A673 (cell line): Measurements from ENCODE around the gene PALM2AKAP2. TPM values are rescaled to one million over a fixed set of nuclear protein-coding genes. Genes with fewer than 3 reads are reported as not detected.

Source experiments
- BruUV-seq: library from RNA; stranded (reverse); fragments of 400-500 nt; replicated peaks from 2 replicates; lab custom pipeline; 2021; lab: Mats Ljungman, UMichigan
- CTCF ChIA-PET: fragments of 300-600 bp; sonication (Branson Sonifier 250); formaldehyde crosslinking; loops from one replicate; lab custom pipeline; 2022; ENCODE audit warnings: antibody characterized with exemption; lab: Charles Lee
- POLR2A ChIA-PET: fragments of 300-600 bp; sonication (Branson Sonifier 250); formaldehyde crosslinking; loops from one replicate; lab custom pipeline; 2022; ENCODE audit warnings: antibody characterized with exemption; ENCODE audit not compliant: low non-redundant PET; lab: Charles Lee
- DNase-seq: peaks from one replicate; pipeline ENCODE4 v3.0.0-alpha.2; 2015; ENCODE audit warnings: low spot score
- H3K27ac ChIP-seq: fragments of 200-600 bp; sonication (generic); 2 replicates; pipeline ENCODE4 v1.5.1; 2016; ENCODE audit warnings: mixed run types, low read depth, mild to moderate bottlenecking, mixed read lengths, antibody characterized with exemption, low read length; ENCODE audit not compliant: poor library complexity, severe bottlenecking
- H3K27me3 ChIP-seq: fragments of 200-600 bp; sonication (generic); replicated peaks from 2 replicates; pipeline ENCODE4 v1.6.1; 2017; ENCODE audit warnings: mixed run types, low read depth, mild to moderate bottlenecking, mixed read lengths, antibody characterized with exemption, low read length; ENCODE audit not compliant: insufficient read depth, poor library complexity
- H3K36me3 ChIP-seq: fragments of 200-600 bp; sonication (generic); 2 replicates; pipeline ENCODE4 v1.6.1; 2016; ENCODE audit warnings: mixed run types, mild to moderate bottlenecking, mixed read lengths, antibody characterized with exemption, low read length; ENCODE audit not compliant: insufficient read depth, poor library complexity, severe bottlenecking
- H3K4me1 ChIP-seq: fragments of 200-600 bp; sonication (generic); 2 replicates; pipeline ENCODE4 v1.6.1; 2017; ENCODE audit warnings: mixed run types, mild to moderate bottlenecking, mixed read lengths, antibody characterized with exemption, low read length; ENCODE audit not compliant: insufficient read depth, poor library complexity, severe bottlenecking
- H3K4me3 ChIP-seq: fragments of 200-600 bp; sonication (generic); 2 replicates; pipeline ENCODE4 v1.5.1; 2016; ENCODE audit warnings: low read depth, mixed run types, mild to moderate bottlenecking, mixed read lengths, low read length; ENCODE audit not compliant: poor library complexity, severe bottlenecking
- H3K9me3 ChIP-seq: fragments of 200-600 bp; sonication (generic); 2 replicates; pipeline ENCODE4 v1.6.1; 2016; ENCODE audit warnings: mixed run types, low read depth, mild to moderate bottlenecking, mixed read lengths, antibody characterized with exemption, low read length; ENCODE audit not compliant: poor library complexity, severe bottlenecking
- EZH2 ChIP-seq: fragments of 200-600 bp; sonication (generic); IDR thresholded peaks from 2 replicates; pipeline ENCODE4 v1.6.1; 2017; ENCODE audit warnings: borderline replicate concordance, low read depth, mild to moderate bottlenecking, mixed read lengths, antibody characterized with exemption, low read length; ENCODE audit not compliant: poor library complexity, severe bottlenecking
- intact Hi-C: fragments of 100-400 bp; cut with micrococcal nuclease; formaldehyde crosslinking; loops from one replicate; pipeline ENCODE4 v1.10.0; 2022; ENCODE audit not compliant: unreplicated experiment
- total RNA-seq: library from RNA; stranded (reverse); gene quantifications from 2 replicates; pipeline ENCODE4 v1.2.3, GENCODE V29; 2021
- TF ChIP-seq, protein P1 (sequence below): fragments of 300-800, 200-600 bp; sonication (generic); conservative IDR thresholded peaks from 2 replicates; pipeline ENCODE4 v1.5.1; 2017; ENCODE audit warnings: low read depth, mild to moderate bottlenecking, antibody characterized with exemption, low read length, moderate library complexity, mixed read lengths

Gene PALM2AKAP2
- total RNA-seq, 1 experiment from 2014 or later: 5.0 TPM

DNA sequence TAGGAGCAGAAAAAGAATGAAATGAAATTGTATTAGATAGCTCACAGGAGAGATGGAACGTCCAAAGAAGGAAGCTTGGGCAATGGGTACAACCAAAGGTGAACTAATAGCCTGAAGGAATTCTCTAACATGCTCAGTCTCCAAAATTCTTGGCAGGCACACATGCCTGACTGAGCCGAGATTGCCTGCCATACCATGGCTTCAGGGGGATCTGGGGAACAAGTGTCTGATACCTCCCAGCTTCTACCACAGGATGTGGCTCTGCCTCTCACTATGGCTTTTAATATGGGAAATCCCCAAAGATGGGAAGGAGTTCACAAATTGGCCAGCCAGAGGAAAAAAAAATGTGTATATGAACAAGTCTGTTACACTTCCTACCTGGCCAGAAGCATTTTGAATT lies 3.6 kb upstream of the PALM2AKAP2 start:
- no peak overlapping the region for H3K4me3 ChIP-seq
- intact Hi-C loops: no loop called here
- ChIA-PET POLR2A (interaction anchor here (0.6 kb wide), 1 partner anchor 100 kb away, joined by 3 read pairs; no protein-coding TSS in a partner anchor), CTCF (no interaction called here)
- H3K9me3 ChIP-seq: no peaks in the 10 kb centered on the region
- peaks cover 27% of the 10 kb centered on the region for H3K27me3 ChIP-seq
- BruUV-seq: no TSS peak
- no peak for DNase-seq
- H3K36me3 ChIP-seq: no peaks in the 10 kb centered on the region
- H3K27ac ChIP-seq: no peak overlapping the region
- TF ChIP-seq, protein P1, sequence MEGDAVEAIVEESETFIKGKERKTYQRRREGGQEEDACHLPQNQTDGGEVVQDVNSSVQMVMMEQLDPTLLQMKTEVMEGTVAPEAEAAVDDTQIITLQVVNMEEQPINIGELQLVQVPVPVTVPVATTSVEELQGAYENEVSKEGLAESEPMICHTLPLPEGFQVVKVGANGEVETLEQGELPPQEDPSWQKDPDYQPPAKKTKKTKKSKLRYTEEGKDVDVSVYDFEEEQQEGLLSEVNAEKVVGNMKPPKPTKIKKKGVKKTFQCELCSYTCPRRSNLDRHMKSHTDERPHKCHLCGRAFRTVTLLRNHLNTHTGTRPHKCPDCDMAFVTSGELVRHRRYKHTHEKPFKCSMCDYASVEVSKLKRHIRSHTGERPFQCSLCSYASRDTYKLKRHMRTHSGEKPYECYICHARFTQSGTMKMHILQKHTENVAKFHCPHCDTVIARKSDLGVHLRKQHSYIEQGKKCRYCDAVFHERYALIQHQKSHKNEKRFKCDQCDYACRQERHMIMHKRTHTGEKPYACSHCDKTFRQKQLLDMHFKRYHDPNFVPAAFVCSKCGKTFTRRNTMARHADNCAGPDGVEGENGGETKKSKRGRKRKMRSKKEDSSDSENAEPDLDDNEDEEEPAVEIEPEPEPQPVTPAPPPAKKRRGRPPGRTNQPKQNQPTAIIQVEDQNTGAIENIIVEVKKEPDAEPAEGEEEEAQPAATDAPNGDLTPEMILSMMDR: no peak
- no peak for TF ChIP-seq EZH2
- H3K4me1 ChIP-seq: no peaks in the 10 kb centered on the region

- CTCF ChIA-PET: no interaction called here
- DNase-seq: no peak
- no peak overlapping the region for H3K27ac ChIP-seq
Observed at GRCh38 chr9:109780453-109781033, 545 bp downstream of the PALM2AKAP2 start.

DNA sequence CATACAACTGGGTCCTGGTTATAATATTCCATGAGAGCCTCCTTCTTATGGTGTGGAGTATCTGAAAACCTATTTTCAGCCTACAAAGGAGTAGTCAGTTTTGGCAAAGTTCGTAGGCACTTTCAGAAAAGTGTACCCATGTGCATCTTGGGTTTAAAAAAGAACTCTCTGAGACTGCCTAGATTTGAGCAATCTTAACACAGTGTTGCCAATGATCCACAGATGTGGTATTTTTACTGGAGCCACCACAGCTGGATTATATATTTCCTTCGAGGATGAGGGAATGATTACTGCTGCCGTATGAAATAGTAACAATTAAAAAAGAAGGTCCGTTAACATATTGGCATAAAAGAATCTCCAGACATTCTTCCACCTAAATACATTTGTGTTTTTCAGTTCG lies 1.1 kb downstream of the PALM2AKAP2 start:
- Histone ChIP-seq H3K4me1 (no peaks in the 10 kb centered on the region), H3K36me3 (no peaks in the 10 kb centered on the region), H3K4me3 (peak overlapping the region; percentile 50), H3K9me3 (no peaks in the 10 kb centered on the region), H3K27me3 (peaks cover 30% of the 10 kb centered on the region), H3K27ac (no peak overlapping the region)
- no peak for DNase-seq
- POLR2A ChIA-PET: no interaction called here
- TF ChIP-seq, protein P1: no peak
- no peak for TF ChIP-seq EZH2
- BruUV-seq: TSS peak; percentile 39
- CTCF ChIA-PET: no interaction called here
- intact Hi-C loops: no loop called here

More at GRCh38 chr9:109780453-109781033, 545 bp downstream of the PALM2AKAP2 start:
- H3K4me3 ChIP-seq: peak overlapping the region; percentile 50
- no peaks in the 10 kb centered on the region for H3K9me3 ChIP-seq
- no TSS peak for BruUV-seq
- H3K27me3 ChIP-seq: peaks cover 30% of the 10 kb centered on the region
- no peaks in the 10 kb centered on the region for H3K36me3 ChIP-seq
- POLR2A ChIA-PET: no interaction called here
- intact Hi-C loops: no loop called here
- H3K4me1 ChIP-seq: no peaks in the 10 kb centered on the region
- no peak for TF ChIP-seq EZH2
- TF ChIP-seq, protein P1: no peak
